NCI-H1694 treated with DMSO at 0.1 percent for 48 hours (cell line): ENCODE measurements around the gene TM6SF1.

Source experiments
- DNase-seq: peaks from one replicate; lab custom pipeline; 2025; lab: John Stamatoyannopoulos, UW

The TM6SF1 gene

DNA sequence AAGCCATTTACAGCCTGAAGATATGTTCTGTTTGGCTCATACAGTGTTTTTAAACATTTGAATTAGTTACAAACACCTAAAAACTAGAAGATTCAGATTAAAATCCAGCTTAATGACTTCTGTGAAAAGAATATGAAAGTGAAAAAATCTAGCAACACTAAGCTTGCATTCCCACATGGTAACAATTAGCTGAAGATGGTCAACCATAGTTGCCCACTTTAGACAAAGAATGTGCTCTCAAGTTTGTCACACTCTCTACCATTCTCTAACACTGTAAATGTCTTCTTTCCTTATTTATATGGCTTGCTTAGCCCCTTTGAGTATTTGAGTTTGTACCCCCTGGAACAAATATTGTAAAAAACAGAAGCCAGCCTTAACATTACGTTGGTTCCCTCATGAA is 67.4 kb downstream of the TM6SF1 start:
- DNase-seq: no peak

DNA sequence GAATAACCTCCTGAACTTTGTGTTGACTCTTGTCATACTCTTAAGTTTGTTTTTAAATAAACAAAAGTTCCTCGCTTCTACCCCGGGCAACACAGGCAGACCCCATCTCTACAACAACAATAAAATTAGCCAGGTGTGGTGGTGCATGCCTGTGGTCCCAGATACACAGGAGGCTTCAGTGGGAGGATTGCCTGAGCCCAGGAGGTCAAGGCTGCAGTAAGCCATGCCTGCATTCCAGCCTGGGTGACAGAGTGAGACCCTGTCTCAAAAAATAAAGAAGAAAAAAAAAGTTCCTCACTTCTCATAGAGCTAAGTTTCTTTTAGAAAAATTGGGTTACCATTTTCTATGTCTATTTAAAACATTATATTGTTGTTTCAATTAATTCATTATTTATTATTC is 70.9 kb downstream of the TM6SF1 start:
- no peak for DNase-seq

- DNase-seq: no peak
Observed at GRCh38 chr15:83178869-83179325, 71.5 kb downstream of the TM6SF1 start.

- no peak for DNase-seq
Observed at GRCh38 chr15:83185561-83185960, 78.1 kb downstream of the TM6SF1 start.
